Spleen (tissue), 7 donors: ENCODE measurements around the gene ZNF23.

Source experiments
- POLR2AphosphoS5 ChIP-seq, 3 donors: sonication (generic); formaldehyde crosslinking; IDR thresholded peaks; one replicate each; pipeline ENCODE4 v1.5.1; 2017; ENCODE audit warnings: antibody characterized with exemption in 3 of 3
- TF ChIP-seq, protein P1 (sequence below), 11 experiments: fragments of 200-600 bp in 7 of 11; fragments of 450-650 bp in 4 of 11; sonication (generic) in 4 of 11; IDR thresholded peaks in 8 of 11; conservative IDR thresholded peaks in 3 of 11; 1 replicate in 7 of 11; 2 replicates in 4 of 11; pipeline versions ENCODE4 v1.4.0 to v1.8.0; 2016 to 2021; ENCODE audit warnings: antibody characterized with exemption in 11 of 11, inconsistent platforms in 4 of 11, mild to moderate bottlenecking in 1 of 11
- donor health status: DM: no; HTN: no; CAD: no; lungs with moderate emphysema.
- donor health status: DM: no; HTN: no; CAD: no.
- donor health status: DM: no; HTN: no; CAD: no.

DNA sequence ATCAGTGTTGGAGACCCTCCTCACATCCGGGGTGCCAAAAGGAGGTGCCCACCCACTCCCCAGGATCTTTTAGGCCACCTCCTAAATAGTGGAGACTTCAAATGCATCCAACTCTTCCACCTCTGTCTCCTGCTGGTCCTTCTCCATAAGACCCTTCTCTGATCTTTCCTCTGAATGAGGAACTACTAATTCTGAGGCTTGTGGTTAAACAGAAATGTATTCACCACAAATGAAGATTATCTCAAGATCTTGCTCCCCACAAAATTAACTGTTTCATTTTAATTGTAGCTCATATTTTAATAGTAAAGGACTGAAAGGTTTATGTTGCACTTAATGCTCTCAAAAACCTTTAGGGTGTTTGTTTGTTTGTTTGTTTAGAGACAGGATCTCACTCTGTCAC lies 54.3 kb downstream of the ZNF23 start:
- TF ChIP-seq, protein P1, sequence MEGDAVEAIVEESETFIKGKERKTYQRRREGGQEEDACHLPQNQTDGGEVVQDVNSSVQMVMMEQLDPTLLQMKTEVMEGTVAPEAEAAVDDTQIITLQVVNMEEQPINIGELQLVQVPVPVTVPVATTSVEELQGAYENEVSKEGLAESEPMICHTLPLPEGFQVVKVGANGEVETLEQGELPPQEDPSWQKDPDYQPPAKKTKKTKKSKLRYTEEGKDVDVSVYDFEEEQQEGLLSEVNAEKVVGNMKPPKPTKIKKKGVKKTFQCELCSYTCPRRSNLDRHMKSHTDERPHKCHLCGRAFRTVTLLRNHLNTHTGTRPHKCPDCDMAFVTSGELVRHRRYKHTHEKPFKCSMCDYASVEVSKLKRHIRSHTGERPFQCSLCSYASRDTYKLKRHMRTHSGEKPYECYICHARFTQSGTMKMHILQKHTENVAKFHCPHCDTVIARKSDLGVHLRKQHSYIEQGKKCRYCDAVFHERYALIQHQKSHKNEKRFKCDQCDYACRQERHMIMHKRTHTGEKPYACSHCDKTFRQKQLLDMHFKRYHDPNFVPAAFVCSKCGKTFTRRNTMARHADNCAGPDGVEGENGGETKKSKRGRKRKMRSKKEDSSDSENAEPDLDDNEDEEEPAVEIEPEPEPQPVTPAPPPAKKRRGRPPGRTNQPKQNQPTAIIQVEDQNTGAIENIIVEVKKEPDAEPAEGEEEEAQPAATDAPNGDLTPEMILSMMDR (IDR thresholded peaks at IDR 0.05 in 8 of 11, conservative IDR thresholded peaks at IDR 0.05 in 3 of 11): no peak
- TF ChIP-seq POLR2AphosphoS5 (IDR thresholded peaks at IDR 0.05): no peak
